ENCODE results near the gene DPP10.
A peak's percentile ranks its signal among the peaks of the same experiment; 100 is the strongest.

DNA sequence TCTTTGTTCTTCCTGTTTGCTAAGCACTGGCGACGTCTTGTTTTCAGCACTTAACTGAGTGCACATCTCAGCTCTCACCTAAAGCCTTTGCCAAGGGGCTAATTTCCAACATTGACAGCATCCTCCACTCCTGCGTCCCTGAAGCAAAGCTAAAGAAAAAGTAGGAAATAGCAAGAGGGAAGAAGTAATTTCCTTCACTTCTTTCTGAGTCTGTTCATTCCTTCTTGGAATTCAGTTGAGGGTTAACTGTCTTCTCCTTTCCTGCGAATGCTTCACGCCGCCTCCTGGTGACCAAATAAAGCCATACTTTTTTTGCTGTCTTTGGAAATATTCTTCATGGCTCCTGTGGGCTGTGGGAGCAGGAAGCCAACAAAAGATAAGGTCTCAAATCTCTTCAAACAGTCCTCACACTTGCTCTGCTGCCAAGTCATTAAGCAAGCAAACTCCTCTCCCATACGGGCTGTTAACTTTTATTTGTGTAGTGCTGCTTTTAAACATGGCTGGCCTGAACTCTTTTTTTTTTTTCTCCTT lies 100.9 kb downstream of the DPP10 start:
- TF ChIP-seq, protein P1, sequence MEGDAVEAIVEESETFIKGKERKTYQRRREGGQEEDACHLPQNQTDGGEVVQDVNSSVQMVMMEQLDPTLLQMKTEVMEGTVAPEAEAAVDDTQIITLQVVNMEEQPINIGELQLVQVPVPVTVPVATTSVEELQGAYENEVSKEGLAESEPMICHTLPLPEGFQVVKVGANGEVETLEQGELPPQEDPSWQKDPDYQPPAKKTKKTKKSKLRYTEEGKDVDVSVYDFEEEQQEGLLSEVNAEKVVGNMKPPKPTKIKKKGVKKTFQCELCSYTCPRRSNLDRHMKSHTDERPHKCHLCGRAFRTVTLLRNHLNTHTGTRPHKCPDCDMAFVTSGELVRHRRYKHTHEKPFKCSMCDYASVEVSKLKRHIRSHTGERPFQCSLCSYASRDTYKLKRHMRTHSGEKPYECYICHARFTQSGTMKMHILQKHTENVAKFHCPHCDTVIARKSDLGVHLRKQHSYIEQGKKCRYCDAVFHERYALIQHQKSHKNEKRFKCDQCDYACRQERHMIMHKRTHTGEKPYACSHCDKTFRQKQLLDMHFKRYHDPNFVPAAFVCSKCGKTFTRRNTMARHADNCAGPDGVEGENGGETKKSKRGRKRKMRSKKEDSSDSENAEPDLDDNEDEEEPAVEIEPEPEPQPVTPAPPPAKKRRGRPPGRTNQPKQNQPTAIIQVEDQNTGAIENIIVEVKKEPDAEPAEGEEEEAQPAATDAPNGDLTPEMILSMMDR (IDR thresholded peaks at IDR 0.05), result peak in 3 of 4 experiments; percentile 23 to 35 (median 30)
- no peak for TF ChIP-seq POLR2A (IDR thresholded peaks at IDR 0.05)
- TF ChIP-seq POLR2AphosphoS5 (IDR thresholded peaks at IDR 0.05), result no peak
